K562 (cell line): ENCODE data around the gene PSMC3IP.

Source experiments
- JUND ChIP-seq, 2 experiments: IDR thresholded peaks; 2 replicates in 1 of 2; 3 replicates in 1 of 2; pipeline ENCODE4 v1.6.1; 2011; ENCODE audit warnings: borderline replicate concordance in 2 of 2, low read depth in 2 of 2, low read length in 2 of 2, improper control_type of control experiment in 1 of 2, missing biosample characterization in 1 of 2, missing genetic modification characterization in 1 of 2, missing genetic modification reagents in 1 of 2
- MAFK ChIP-seq: IDR thresholded peaks from 2 replicates; pipeline ENCODE4 v1.6.1; 2011; ENCODE audit warnings: low read length, improper control_type of control experiment
- PHF20 ChIP-seq: fragments of 450-650 bp; IDR thresholded peaks from 2 replicates; pipeline ENCODE4 v1.6.1; 2018; ENCODE audit not compliant: partially characterized antibody
- PPARD ChIP-seq: fragments of 250-450 bp; sonication (Bioruptor Pico); IDR thresholded peaks from 2 replicates; pipeline ENCODE4 v1.8.0; 2022; ENCODE audit warnings: inconsistent platforms, mild to moderate bottlenecking, moderate library complexity
- TCF7L2 ChIP-seq: fragments of 150-350 bp; IDR thresholded peaks from 2 replicates; pipeline ENCODE4 v1.6.1; 2016; ENCODE audit warnings: low read depth, mild to moderate bottlenecking, low read length, moderate library complexity
- ZNF217 ChIP-seq: sonication (generic); formaldehyde crosslinking; IDR thresholded peaks from 2 replicates; pipeline ENCODE4 v1.8.0; 2022; ENCODE audit warnings: mild to moderate bottlenecking, missing genetic modification reagents
- TF ChIP-seq, protein P1 (sequence below), 3 experiments: IDR thresholded peaks in 2 of 3; conservative IDR thresholded peaks in 1 of 3; 2 replicates each; pipeline ENCODE4 v1.5.1; 2011 to 2012; ENCODE audit warnings: low read length in 3 of 3, mild to moderate bottlenecking in 3 of 3, control low read depth in 2 of 3, improper control_type of control experiment in 1 of 3, inconsistent platforms in 1 of 3, low read depth in 1 of 3, mixed read lengths in 1 of 3, moderate library complexity in 1 of 3; ENCODE audit not compliant: insufficient read depth in 2 of 3
- TF ChIP-seq, protein P2 (sequence below): sonication (generic); formaldehyde crosslinking; IDR thresholded peaks from 2 replicates; pipeline ENCODE4 v1.8.1; 2023; ENCODE audit warnings: mild to moderate bottlenecking, missing genetic modification reagents

DNA sequence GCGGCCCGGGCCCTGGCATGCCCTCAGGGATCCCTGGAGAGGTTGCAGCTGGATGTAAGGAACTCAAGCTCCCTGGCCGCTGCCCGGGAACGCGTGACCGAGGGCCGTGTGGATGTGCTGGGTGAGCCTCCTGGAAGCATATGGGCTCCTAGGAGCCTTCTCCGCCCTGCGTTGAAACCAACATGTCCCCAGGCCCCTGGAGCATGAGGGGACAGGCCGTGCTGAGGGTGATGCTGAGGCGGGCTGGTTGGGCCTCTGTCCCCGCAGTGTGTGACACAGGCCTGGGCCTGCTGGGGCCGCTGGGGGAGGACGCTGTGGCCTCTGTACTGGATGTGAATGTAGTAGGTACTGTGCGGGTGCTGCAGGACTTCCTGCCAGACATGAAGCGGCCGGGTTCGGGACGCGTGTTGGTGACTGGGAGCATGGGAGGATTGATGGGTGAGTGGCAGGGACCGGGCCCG lies 30.5 kb downstream of the PSMC3IP start:
- no peak for TF ChIP-seq PPARD
- TF ChIP-seq, protein P1, sequence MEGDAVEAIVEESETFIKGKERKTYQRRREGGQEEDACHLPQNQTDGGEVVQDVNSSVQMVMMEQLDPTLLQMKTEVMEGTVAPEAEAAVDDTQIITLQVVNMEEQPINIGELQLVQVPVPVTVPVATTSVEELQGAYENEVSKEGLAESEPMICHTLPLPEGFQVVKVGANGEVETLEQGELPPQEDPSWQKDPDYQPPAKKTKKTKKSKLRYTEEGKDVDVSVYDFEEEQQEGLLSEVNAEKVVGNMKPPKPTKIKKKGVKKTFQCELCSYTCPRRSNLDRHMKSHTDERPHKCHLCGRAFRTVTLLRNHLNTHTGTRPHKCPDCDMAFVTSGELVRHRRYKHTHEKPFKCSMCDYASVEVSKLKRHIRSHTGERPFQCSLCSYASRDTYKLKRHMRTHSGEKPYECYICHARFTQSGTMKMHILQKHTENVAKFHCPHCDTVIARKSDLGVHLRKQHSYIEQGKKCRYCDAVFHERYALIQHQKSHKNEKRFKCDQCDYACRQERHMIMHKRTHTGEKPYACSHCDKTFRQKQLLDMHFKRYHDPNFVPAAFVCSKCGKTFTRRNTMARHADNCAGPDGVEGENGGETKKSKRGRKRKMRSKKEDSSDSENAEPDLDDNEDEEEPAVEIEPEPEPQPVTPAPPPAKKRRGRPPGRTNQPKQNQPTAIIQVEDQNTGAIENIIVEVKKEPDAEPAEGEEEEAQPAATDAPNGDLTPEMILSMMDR (IDR thresholded peaks at IDR 0.05 in 2 of 3, conservative IDR thresholded peaks at IDR 0.05 in 1 of 3; ENCODE audit: insufficient read depth in 2 of 3, low read depth in 1 of 3, low read length in 3 of 3), result no peak
- no peak for TF ChIP-seq MAFK
- no peak for TF ChIP-seq ZNF217 (CRISPR knock-in tag)
- no peak for TF ChIP-seq TCF7L2
- TF ChIP-seq PHF20, result no peak
- TF ChIP-seq JUND (IDR thresholded peaks at IDR 0.05; ENCODE audit: borderline replicate concordance, low read depth, low read length), result no peak
- TF ChIP-seq JUND (tag; IDR thresholded peaks at IDR 0.05; ENCODE audit: borderline replicate concordance, low read depth, low read length), result no peak
- TF ChIP-seq, protein P2, sequence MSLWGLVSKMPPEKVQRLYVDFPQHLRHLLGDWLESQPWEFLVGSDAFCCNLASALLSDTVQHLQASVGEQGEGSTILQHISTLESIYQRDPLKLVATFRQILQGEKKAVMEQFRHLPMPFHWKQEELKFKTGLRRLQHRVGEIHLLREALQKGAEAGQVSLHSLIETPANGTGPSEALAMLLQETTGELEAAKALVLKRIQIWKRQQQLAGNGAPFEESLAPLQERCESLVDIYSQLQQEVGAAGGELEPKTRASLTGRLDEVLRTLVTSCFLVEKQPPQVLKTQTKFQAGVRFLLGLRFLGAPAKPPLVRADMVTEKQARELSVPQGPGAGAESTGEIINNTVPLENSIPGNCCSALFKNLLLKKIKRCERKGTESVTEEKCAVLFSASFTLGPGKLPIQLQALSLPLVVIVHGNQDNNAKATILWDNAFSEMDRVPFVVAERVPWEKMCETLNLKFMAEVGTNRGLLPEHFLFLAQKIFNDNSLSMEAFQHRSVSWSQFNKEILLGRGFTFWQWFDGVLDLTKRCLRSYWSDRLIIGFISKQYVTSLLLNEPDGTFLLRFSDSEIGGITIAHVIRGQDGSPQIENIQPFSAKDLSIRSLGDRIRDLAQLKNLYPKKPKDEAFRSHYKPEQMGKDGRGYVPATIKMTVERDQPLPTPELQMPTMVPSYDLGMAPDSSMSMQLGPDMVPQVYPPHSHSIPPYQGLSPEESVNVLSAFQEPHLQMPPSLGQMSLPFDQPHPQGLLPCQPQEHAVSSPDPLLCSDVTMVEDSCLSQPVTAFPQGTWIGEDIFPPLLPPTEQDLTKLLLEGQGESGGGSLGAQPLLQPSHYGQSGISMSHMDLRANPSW (CRISPR knock-in tag), result no peak
